SU-DHL-6 (cell line): ENCODE results near the gene PPM1H.

ENCODE experiments used
- H2AFZ ChIP-seq: fragments of 200-600 bp; sonication (generic); 2 replicates; pipeline ENCODE4 v1.6.1; 2014; ENCODE audit warnings: low read depth, mild to moderate bottlenecking, moderate library complexity, mixed read lengths, antibody characterized with exemption, low read length; ENCODE audit not compliant: severe bottlenecking
- H3F3A ChIP-seq: fragments of 200-600 bp; shearing (Covaris generic); 2 replicates; pipeline ENCODE4 v1.6.0; 2016; ENCODE audit warnings: antibody characterized with exemption, mild to moderate bottlenecking; ENCODE audit not compliant: insufficient read depth
- H3K27ac ChIP-seq: fragments of 200-600 bp; sonication (generic); 2 replicates; pipeline ENCODE4 v1.5.1; 2016; ENCODE audit warnings: low read depth, mild to moderate bottlenecking, low read length, moderate library complexity, mixed read lengths
- H3K27me3 ChIP-seq: fragments of 200-600 bp; sonication (generic), shearing (Covaris generic); 2 replicates; pipeline ENCODE4 v1.6.0; 2014; ENCODE audit warnings: mild to moderate bottlenecking, low read length
- H3K36me3 ChIP-seq: fragments of 200-600 bp; sonication (generic); 2 replicates; pipeline ENCODE4 v1.6.1; 2014; ENCODE audit warnings: mild to moderate bottlenecking, low read length, mixed read lengths
- H3K4me2 ChIP-seq: fragments of 300-600, 200-600 bp; shearing (Covaris generic), sonication (generic); 2 replicates; pipeline ENCODE4 v1.6.0; 2014; ENCODE audit warnings: low read length, low read depth, mild to moderate bottlenecking; ENCODE audit not compliant: poor library complexity, severe bottlenecking
- H3K4me3 ChIP-seq: fragments of 200-600 bp; sonication (generic); 2 replicates; pipeline ENCODE4 v1.5.1; 2014; ENCODE audit warnings: antibody characterized with exemption, low read length, mild to moderate bottlenecking, mixed read lengths; ENCODE audit not compliant: insufficient read depth, poor library complexity, severe bottlenecking
- H3K79me2 ChIP-seq: fragments of 200-600 bp; sonication (generic); 2 replicates; pipeline ENCODE4 v1.6.1; 2014; ENCODE audit warnings: mild to moderate bottlenecking, low read length, moderate library complexity; ENCODE audit not compliant: insufficient read depth
- H3K9ac ChIP-seq: fragments of 200-600 bp; sonication (generic); 2 replicates; pipeline ENCODE4 v1.7.0; 2014; ENCODE audit warnings: mild to moderate bottlenecking, low read length
- H3K9me2 ChIP-seq: fragments of 200-600 bp; sonication (generic); replicated peaks from 2 replicates; pipeline ENCODE4 v1.6.1; 2014; ENCODE audit warnings: low read length; ENCODE audit not compliant: insufficient read depth
- H3K9me3 ChIP-seq: fragments of 200-600 bp; sonication (generic); 2 replicates; pipeline ENCODE4 v1.6.1; 2014; ENCODE audit warnings: low read length, mixed read lengths; ENCODE audit not compliant: insufficient read depth
- H4K20me1 ChIP-seq: fragments of 200-600 bp; sonication (generic); 2 replicates; pipeline ENCODE4 v1.6.1; 2014; ENCODE audit warnings: low read depth, mild to moderate bottlenecking, antibody characterized with exemption, low read length, moderate library complexity, mixed read lengths
- CTCF ChIP-seq: fragments of 200-600 bp; sonication (generic); IDR thresholded peaks from one replicate; pipeline ENCODE4 v1.5.1; 2017; ENCODE audit warnings: antibody characterized with exemption, mild to moderate bottlenecking, low read length, moderate library complexity; ENCODE audit not compliant: insufficient read depth, poor library complexity, severe bottlenecking
- EZH2phosphoT487 ChIP-seq: fragments of 200-600 bp; sonication (generic), shearing (Covaris generic); conservative IDR thresholded peaks from 2 replicates; pipeline ENCODE4 v1.6.1; 2018; ENCODE audit warnings: mild to moderate bottlenecking, antibody characterized with exemption, low read length, moderate library complexity, mixed read lengths

PPM1H gene

GRCh38 chr12:62910549-62911169 is 24.3 kb downstream of the PPM1H start:
- Histone ChIP-seq H3K9me3 (no peaks in the 10 kb centered on the region), H3K27me3 (no peaks in the 10 kb centered on the region), H3K27ac (no peak overlapping the region), H3K4me3 (no peak overlapping the region), H3K4me2 (no peak overlapping the region), H2AFZ (no peak overlapping the region), H3K9ac (no peak overlapping the region), H3K36me3 (no peaks in the 10 kb centered on the region), H3F3A (no peaks in the 10 kb centered on the region), H3K79me2 (no peaks in the 10 kb centered on the region), H3K9me2 (no peaks in the 10 kb centered on the region), H4K20me1 (no peaks in the 10 kb centered on the region)
- TF ChIP-seq EZH2phosphoT487 (no peak), CTCF (no peak)

- H3K27ac ChIP-seq, result no peak overlapping the region
- H2AFZ ChIP-seq, result no peak overlapping the region
- no peaks in the 10 kb centered on the region for H3K27me3 ChIP-seq
- H3K9me3 ChIP-seq, result no peaks in the 10 kb centered on the region
- no peaks in the 10 kb centered on the region for H3K36me3 ChIP-seq
- H3K4me2 ChIP-seq, result no peak overlapping the region
- no peaks in the 10 kb centered on the region for H4K20me1 ChIP-seq
- no peak for TF ChIP-seq EZH2phosphoT487
- TF ChIP-seq CTCF, result no peak
- H3K4me3 ChIP-seq, result no peak overlapping the region
- H3K9me2 ChIP-seq, result no peaks in the 10 kb centered on the region
- H3F3A ChIP-seq, result no peaks in the 10 kb centered on the region
- H3K79me2 ChIP-seq, result no peaks in the 10 kb centered on the region
- H3K9ac ChIP-seq, result no peak overlapping the region
Measured at GRCh38 chr12:62909340-62909739, 25.6 kb downstream of the PPM1H start.

- no peaks in the 10 kb centered on the region for H3K36me3 ChIP-seq
- H3F3A ChIP-seq, result no peaks in the 10 kb centered on the region
- H3K27me3 ChIP-seq, result no peaks in the 10 kb centered on the region
- H2AFZ ChIP-seq, result no peak overlapping the region
- no peak overlapping the region for H3K4me3 ChIP-seq
- H3K9ac ChIP-seq, result no peak overlapping the region
- no peaks in the 10 kb centered on the region for H4K20me1 ChIP-seq
- no peak overlapping the region for H3K27ac ChIP-seq
- no peaks in the 10 kb centered on the region for H3K9me3 ChIP-seq
- no peaks in the 10 kb centered on the region for H3K9me2 ChIP-seq
- TF ChIP-seq EZH2phosphoT487 (no peak), CTCF (no peak)
- H3K79me2 ChIP-seq, result no peaks in the 10 kb centered on the region
- no peak overlapping the region for H3K4me2 ChIP-seq
Measured at GRCh38 chr12:62908674-62909073, 26.3 kb downstream of the PPM1H start.
